ENCODE measurements around the gene KRTAP4-6.
"Not testable (repeated sequence)": the region's sequence is repeated elsewhere in the genome, so short reads cannot be mapped to it uniquely, and the experiment has no call there.

The KRTAP4-6 gene

GRCh38 chr17:41140360-41141131 lies at the start of gene KRTAP4-6:
Gene KRTAP4-6 (minus strand): TSS chr17:41140544. CDS start chr17:41140487, 57 bp downstream.
- no peak for DNase-seq

GRCh38 chr17:41189837-41190318 lies 49.5 kb upstream of the KRTAP4-6 start, which contains the start of gene KRTAP9-1:
Gene KRTAP9-1 (plus strand): TSS chr17:41189887. CDS start chr17:41189887, 0 bp downstream.
- not testable (repeated sequence) for DNase-seq

- DNase-seq, result no peak
Measured at GRCh38 chr17:41186872-41187271, 46.5 kb upstream of the KRTAP4-6 start.

GRCh38 chr17:41185001-41185400 lies 44.7 kb upstream of the KRTAP4-6 start:
- DNase-seq, result no peak

GRCh38 chr17:41184480-41184961 lies 44.2 kb upstream of the KRTAP4-6 start, which contains the start of gene KRTAP4-1:
Gene KRTAP4-1 (minus strand): TSS chr17:41184911. CDS start chr17:41184854, 57 bp downstream.
- DNase-seq, result no peak

- no peak for DNase-seq
Measured at GRCh38 chr17:41178843-41179616, 38.7 kb upstream of the KRTAP4-6 start.

GRCh38 chr17:41178341-41178740 lies 38.0 kb upstream of the KRTAP4-6 start:
- no peak for DNase-seq

- no peak for DNase-seq
Measured at GRCh38 chr17:41177727-41178271, 37.5 kb upstream of the KRTAP4-6 start, which contains the start of gene KRTAP4-2. Gene KRTAP4-2 (minus strand): TSS chr17:41178221. CDS start chr17:41178164, 57 bp downstream.

- DNase-seq, result no peak
Measured at GRCh38 chr17:41176744-41177387, 36.5 kb upstream of the KRTAP4-6 start.

GRCh38 chr17:41171886-41172285 lies 31.5 kb upstream of the KRTAP4-6 start:
- no peak for DNase-seq

GRCh38 chr17:41168121-41168520 lies 27.8 kb upstream of the KRTAP4-6 start, which contains the start of gene KRTAP4-3:
Gene KRTAP4-3 (minus strand): TSS chr17:41168221. CDS start chr17:41168172, 49 bp downstream.
- no peak for DNase-seq

GRCh38 chr17:41167561-41167960 lies 27.2 kb upstream of the KRTAP4-6 start:
- no peak for DNase-seq

- no peak for DNase-seq
Measured at GRCh38 chr17:41163828-41164227, 23.5 kb upstream of the KRTAP4-6 start.

- no peak for DNase-seq
Measured at GRCh38 chr17:41160648-41161047, 20.3 kb upstream of the KRTAP4-6 start, which contains the start of gene KRTAP4-4. Gene KRTAP4-4 (minus strand): TSS chr17:41160748. CDS start chr17:41160691, 57 bp downstream.

GRCh38 chr17:41160190-41160589 lies 19.8 kb upstream of the KRTAP4-6 start:
- not testable (repeated sequence) for DNase-seq

- DNase-seq, result no peak
Measured at GRCh38 chr17:41153856-41154255, 13.5 kb upstream of the KRTAP4-6 start.

- DNase-seq, result no peak
Measured at GRCh38 chr17:41151525-41151924, 11.2 kb upstream of the KRTAP4-6 start.

GRCh38 chr17:41150026-41150425 lies 9.7 kb upstream of the KRTAP4-6 start:
- DNase-seq, result no peak

- no peak for DNase-seq
Measured at GRCh38 chr17:41149652-41149985, 9.3 kb upstream of the KRTAP4-6 start, which contains the start of gene KRTAP4-5. Gene KRTAP4-5 (minus strand): TSS chr17:41149825. CDS start chr17:41149767, 58 bp downstream.

- not testable (repeated sequence) for DNase-seq
Measured at GRCh38 chr17:41148971-41149651, 8.8 kb upstream of the KRTAP4-6 start.

GRCh38 chr17:41147531-41148204 lies 7.3 kb upstream of the KRTAP4-6 start:
- DNase-seq, result no peak
